HepG2 (cell line): ENCODE measurements around the gene MRPL34. TPM values are rescaled to one million over a fixed set of nuclear protein-coding genes. Genes with fewer than 3 reads are reported as not detected.

Experiments used
- ATF5 ChIP-seq: sonication (generic); formaldehyde crosslinking; IDR thresholded peaks from 2 replicates; pipeline ENCODE4 v1.4.0; 2020; ENCODE audit warnings: mild to moderate bottlenecking, low read depth, missing genetic modification reagents
- ATF7-NPFF ChIP-seq: sonication (generic); formaldehyde crosslinking; IDR thresholded peaks from 2 replicates; pipeline ENCODE4 v1.8.1; 2023; ENCODE audit warnings: mild to moderate bottlenecking, low read depth, missing genetic modification reagents, moderate library complexity
- CENPX ChIP-seq: sonication (generic); formaldehyde crosslinking; IDR thresholded peaks from 2 replicates; pipeline ENCODE4 v1.9.0; 2021; ENCODE audit warnings: mild to moderate bottlenecking, missing genetic modification reagents, moderate library complexity
- FOXP4 ChIP-seq: sonication (generic); formaldehyde crosslinking; IDR thresholded peaks from 2 replicates; pipeline ENCODE4 v1.4.0; 2020; ENCODE audit warnings: missing genetic modification reagents
- MEF2D ChIP-seq: sonication (generic); formaldehyde crosslinking; IDR thresholded peaks from 2 replicates; pipeline ENCODE4 v1.5.1; 2020; ENCODE audit warnings: mild to moderate bottlenecking, missing genetic modification reagents
- MIER2 ChIP-seq: IDR thresholded peaks from 2 replicates; pipeline ENCODE4 v1.6.1; 2016; ENCODE audit warnings: missing biosample characterization, missing genetic modification reagents
- MNT ChIP-seq: fragments of 450-650 bp; IDR thresholded peaks from 2 replicates; pipeline ENCODE4 v1.6.1; 2016
- PHF21A ChIP-seq: sonication (generic); formaldehyde crosslinking; IDR thresholded peaks from 2 replicates; pipeline ENCODE4 v1.5.0; 2020; ENCODE audit warnings: mild to moderate bottlenecking, missing genetic modification reagents
- POGK ChIP-seq: sonication (generic); formaldehyde crosslinking; conservative IDR thresholded peaks from 2 replicates; pipeline ENCODE4 v1.8.0; 2022; ENCODE audit warnings: mild to moderate bottlenecking, moderate library complexity, missing genetic modification reagents
- SAFB2 ChIP-seq: sonication (generic); formaldehyde crosslinking; IDR thresholded peaks from 2 replicates; pipeline ENCODE4 v1.5.1; 2020; ENCODE audit warnings: missing genetic modification reagents, low read depth, mild to moderate bottlenecking, borderline replicate concordance
- SMAD3 ChIP-seq: sonication (generic); formaldehyde crosslinking; IDR thresholded peaks from 2 replicates; pipeline ENCODE4 v1.4.0; 2020; ENCODE audit warnings: missing genetic modification reagents
- SP140L ChIP-seq: sonication (generic); formaldehyde crosslinking; IDR thresholded peaks from 2 replicates; pipeline ENCODE4 v1.4.0; 2020; ENCODE audit warnings: missing genetic modification reagents, borderline replicate concordance
- SP4 ChIP-seq: sonication (generic); formaldehyde crosslinking; IDR thresholded peaks from 2 replicates; pipeline ENCODE4 v1.8.1; 2023; ENCODE audit warnings: mild to moderate bottlenecking, missing genetic modification reagents
- ZFP36L1 ChIP-seq: sonication (generic); formaldehyde crosslinking; IDR thresholded peaks from 2 replicates; pipeline ENCODE4 v1.8.0; 2022; ENCODE audit warnings: mild to moderate bottlenecking, missing genetic modification reagents, moderate library complexity
- ZNF10 ChIP-seq: sonication (generic); formaldehyde crosslinking; IDR thresholded peaks from 2 replicates; pipeline ENCODE4 v1.4.0; 2020; ENCODE audit warnings: mild to moderate bottlenecking, low read depth, missing genetic modification reagents, borderline replicate concordance
- ZNF121 ChIP-seq: sonication (generic); formaldehyde crosslinking; IDR thresholded peaks from 2 replicates; pipeline ENCODE4 v1.5.0; 2020; ENCODE audit warnings: mild to moderate bottlenecking, missing genetic modification reagents
- ZNF414 ChIP-seq: sonication (generic); formaldehyde crosslinking; IDR thresholded peaks from 2 replicates; pipeline ENCODE4 v1.5.0; 2020; ENCODE audit warnings: missing genetic modification reagents
- ZNF574 ChIP-seq: sonication (generic); formaldehyde crosslinking; IDR thresholded peaks from 2 replicates; pipeline ENCODE4 v1.4.0; 2020; ENCODE audit warnings: missing genetic modification reagents
- ZNF773 ChIP-seq: sonication (generic); formaldehyde crosslinking; IDR thresholded peaks from 2 replicates; pipeline ENCODE4 v1.4.0; 2020; ENCODE audit warnings: missing genetic modification reagents, borderline replicate concordance
- polyA plus RNA-seq, 8 experiments: library from polyadenylated mRNA; depleted of rRNA in 3 of 8; stranded (reverse) in 7 of 8; unstranded in 1 of 8; fragments of >200 nt; fragmentation: Illumina TruSeq in 4 of 8; extraction: Trizol in 4 of 8; gene quantifications; 2 replicates each; pipeline versions ENCODE4 v1.2.1 to v1.2.3, GENCODE V29; 2011 to 2016; ENCODE audit warnings: low read depth in 4 of 8, missing spikeins in 1 of 8, mixed read lengths in 1 of 8; ENCODE audit not compliant: insufficient read depth in 1 of 8
- total RNA-seq, 5 experiments: library from RNA; depleted of rRNA; stranded (reverse); fragments of >200 nt; fragmentation: Illumina TruSeq; extraction: Trizol; gene quantifications; 2 replicates each; pipeline ENCODE4 v1.2.3, GENCODE V29; 2016; ENCODE audit warnings: low read depth in 1 of 5

The MRPL34 gene
- total and polyA plus RNA-seq, 2 of the 13 experiments (the other 11 are each of a cell fraction or from before 2014, with no cell fraction given) = 74.0 to 77.3 TPM

- TF ChIP-seq POGK (no peak), ZNF773 (CRISPR knock-in tag) (no peak), FOXP4 (CRISPR knock-in tag) (0 out of 2 replicates have a peak, but pooled peaks have one; percentile 10), ATF5 (no peak), SP4 (CRISPR knock-in tag) (peak; percentile 93), SP140L (CRISPR knock-in tag) (no peak), ZNF10 (no peak), MEF2D (CRISPR knock-in tag) (no peak), PHF21A (CRISPR knock-in tag) (0 out of 2 replicates have a peak, but pooled peaks have one; percentile 6), ATF7-NPFF (CRISPR knock-in tag) (no peak), MNT (no peak; the same call in 1 of the 2 replicates), ZNF121 (CRISPR knock-in tag) (no peak), MIER2 (CRISPR knock-in tag) (no peak), ZFP36L1 (no peak), CENPX (CRISPR knock-in tag) (no peak), ZNF574 (CRISPR knock-in tag) (peak; percentile 59; the same call in 1 of the 2 replicates), SAFB2 (CRISPR knock-in tag) (no peak), SMAD3 (CRISPR knock-in tag) (no peak), ZNF414 (no peak)
Measured at GRCh38 chr19:17309198-17309964, 3.7 kb downstream of the MRPL34 start, which contains the start of gene DDA1 (continued).
